Heart left ventricle (tissue), 16 donors: Measurements from ENCODE around the gene CTSE. TPM values are rescaled to one million over a fixed set of nuclear protein-coding genes. Genes with fewer than 3 reads are reported as not detected.

ENCODE experiments used
- ATAC-seq, 4 donors: fragments of 200-7000 bp; cut with Tn5 transposase; one replicate each; pipeline ENCODE4 v1.9.1; 2020 to 2022; ENCODE audit warnings: moderate library complexity in 4 of 4, mild to moderate bottlenecking in 3 of 4, moderate number of reproducible peaks in 1 of 4
- DNase-seq, 5 donors: peaks; one replicate each; pipeline ENCODE4 v3.0.0-alpha.2; 2020
- H3K27ac ChIP-seq, 12 donors: fragments of 200-600 bp; sonication (generic) in 4 of 12; one replicate each; pipeline versions ENCODE4 v1.5.0 to v1.8.0; 2016 to 2022; ENCODE audit warnings: mild to moderate bottlenecking in 2 of 12
- H3K27me3 ChIP-seq, 9 donors: fragments of 200-600 bp; sonication (generic) in 2 of 9; one replicate each; pipeline versions ENCODE4 v1.5.1 to v1.8.0; 2016 to 2022; ENCODE audit warnings: mild to moderate bottlenecking in 3 of 9
- H3K36me3 ChIP-seq, 9 donors: fragments of 200-600 bp; sonication (generic) in 2 of 9; one replicate each; pipeline versions ENCODE4 v1.5.0 to v1.8.0; 2018 to 2022; ENCODE audit warnings: mild to moderate bottlenecking in 2 of 9
- H3K4me1 ChIP-seq, 12 donors: fragments of 200-600 bp; sonication (generic) in 4 of 12; one replicate each; pipeline versions ENCODE4 v1.5.0 to v1.8.0; 2016 to 2022; ENCODE audit warnings: mild to moderate bottlenecking in 3 of 12
- H3K4me3 ChIP-seq, 12 donors: fragments of 200-600 bp; sonication (generic) in 4 of 12; one replicate each; pipeline versions ENCODE4 v1.5.0 to v1.8.0; 2017 to 2022; ENCODE audit warnings: mild to moderate bottlenecking in 9 of 12, moderate library complexity in 4 of 12
- H3K9me3 ChIP-seq, 12 donors: fragments of 200-600 bp; sonication (generic) in 4 of 12; one replicate each; pipeline versions ENCODE4 v1.5.0 to v1.8.0; 2016 to 2022; ENCODE audit warnings: mild to moderate bottlenecking in 1 of 12
- POLR2A ChIP-seq, 2 donors: fragments of 450-650 bp; IDR thresholded peaks; one replicate each; pipeline ENCODE4 v1.6.1; 2017; ENCODE audit warnings: antibody characterized with exemption in 2 of 2, mild to moderate bottlenecking in 2 of 2, moderate library complexity in 2 of 2
- WGBS, 4 donors: extraction: QIAGEN DNeasy Blood & Tissue Kit in 2 of 4; methylation state at CpG; one replicate each; pipeline versions ENCODE4 v1.1.5 to v1.1.7; 2013 to 2018; 5-methylcytosine and 5-hydroxymethylcytosine counted together
- intact Hi-C, 10 donors: fragments of 100-400 bp; cut with DNase I; formaldehyde crosslinking; loops; one replicate each; pipeline versions ENCODE4 v1.11.1 to v1.14.2; 2022
- polyA plus RNA-seq, 2 donors: library from polyadenylated mRNA; stranded (reverse); fragments of 200-250 nt; gene quantifications; one replicate each; pipeline ENCODE4 v1.2.3, GENCODE V29; 2013
- total RNA-seq, 9 donors: library from RNA; depleted of rRNA in 2 of 9; stranded (reverse); fragments of >200 nt in 2 of 9; fragmentation: NEBNext Ultra II Directional in 3 of 9; extraction: Animal tissue kit (Norgen Biotek cat#: 25700) in 3 of 9; gene quantifications; one replicate each; pipeline versions ENCODE4 v1.1.0 to v1.2.4, GENCODE V29; 2016 to 2023
- TF ChIP-seq, protein P1 (sequence below), 12 donors: fragments of 200-600 bp; sonication (generic) in 4 of 12; IDR thresholded peaks; one replicate each; pipeline versions ENCODE4 v1.5.0 to v1.8.0; 2018 to 2022; ENCODE audit warnings: antibody characterized with exemption in 12 of 12, mild to moderate bottlenecking in 5 of 12
- donor health status: ischemic (EF 13 %, LVEDD 7.1; RV severe dilation, severe dysfunction).
- donor health status: healthy with polysubstance abuse.
- donor health status: DM: no; HTN: yes; CAD: no.
- donor health status: DM: no; HTN: no; CAD: no.
- donor health status: ischemic (EF 25% LVEDD 6.9; RV normal size, moderate dysfunction).
- donor health status: ischemic (EF 25% LVEDD 5.7; RV mildly dilated, moderate dysfunction).
- donor health status: healthy.
- donor health status: DM: yes; HTN: yes; CAD: no.
- donor health status: ischemic (EF 35%, LVEDD 5.7; RV mildly dilated, moderate dysfunction).
- donor health status: nonischemic (EF 11% LVEDD 7.7; RV severe dilation, severe dysfunction).
- donor health status: DM: yes; HTN: yes; CAD: no.
- donor health status: PGD.
- donor health status: ischemic (EF 29% LVEDD 5.4; RV normal size, mild dysfunction).
- donor health status: nonischemic (EF 23%, LVEDD 6.1; RV moderate dilation, normal function).

The CTSE gene
- total and polyA plus RNA-seq, 11 donors, result 2.2 TPM; not detected in 10

- ATAC-seq, result no peak
- no peak overlapping the region for H3K4me3 ChIP-seq
- H3K9me3 ChIP-seq, result no peaks in the 10 kb centered on the region
- intact Hi-C loops, result loop anchor here in 1 of 10 donors (10.0 kb wide), 1 partner anchor 65 kb away; no protein-coding TSS in a partner anchor
- 42 to 51% (median 46%) methylated on average over 7 of the region's 7 CpGs for WGBS, 4 donors
- no peak overlapping the region for H3K27ac ChIP-seq
- no peaks in the 10 kb centered on the region for H3K36me3 ChIP-seq
- H3K27me3 ChIP-seq, result peaks cover 0 to 16% (median 4%) of the 10 kb centered on the region in 9 donors
- no peak for TF ChIP-seq POLR2A (IDR thresholded peaks at IDR 0.05)
- TF ChIP-seq, protein P1, sequence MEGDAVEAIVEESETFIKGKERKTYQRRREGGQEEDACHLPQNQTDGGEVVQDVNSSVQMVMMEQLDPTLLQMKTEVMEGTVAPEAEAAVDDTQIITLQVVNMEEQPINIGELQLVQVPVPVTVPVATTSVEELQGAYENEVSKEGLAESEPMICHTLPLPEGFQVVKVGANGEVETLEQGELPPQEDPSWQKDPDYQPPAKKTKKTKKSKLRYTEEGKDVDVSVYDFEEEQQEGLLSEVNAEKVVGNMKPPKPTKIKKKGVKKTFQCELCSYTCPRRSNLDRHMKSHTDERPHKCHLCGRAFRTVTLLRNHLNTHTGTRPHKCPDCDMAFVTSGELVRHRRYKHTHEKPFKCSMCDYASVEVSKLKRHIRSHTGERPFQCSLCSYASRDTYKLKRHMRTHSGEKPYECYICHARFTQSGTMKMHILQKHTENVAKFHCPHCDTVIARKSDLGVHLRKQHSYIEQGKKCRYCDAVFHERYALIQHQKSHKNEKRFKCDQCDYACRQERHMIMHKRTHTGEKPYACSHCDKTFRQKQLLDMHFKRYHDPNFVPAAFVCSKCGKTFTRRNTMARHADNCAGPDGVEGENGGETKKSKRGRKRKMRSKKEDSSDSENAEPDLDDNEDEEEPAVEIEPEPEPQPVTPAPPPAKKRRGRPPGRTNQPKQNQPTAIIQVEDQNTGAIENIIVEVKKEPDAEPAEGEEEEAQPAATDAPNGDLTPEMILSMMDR (IDR thresholded peaks at IDR 0.05), result no peak
- H3K4me1 ChIP-seq, result peaks cover 0 to 20% (median 0%) of the 10 kb centered on the region in 12 donors
- no peak for DNase-seq
Measured at GRCh38 chr1:206039046-206039973, 15.6 kb upstream of the CTSE start.

DNA sequence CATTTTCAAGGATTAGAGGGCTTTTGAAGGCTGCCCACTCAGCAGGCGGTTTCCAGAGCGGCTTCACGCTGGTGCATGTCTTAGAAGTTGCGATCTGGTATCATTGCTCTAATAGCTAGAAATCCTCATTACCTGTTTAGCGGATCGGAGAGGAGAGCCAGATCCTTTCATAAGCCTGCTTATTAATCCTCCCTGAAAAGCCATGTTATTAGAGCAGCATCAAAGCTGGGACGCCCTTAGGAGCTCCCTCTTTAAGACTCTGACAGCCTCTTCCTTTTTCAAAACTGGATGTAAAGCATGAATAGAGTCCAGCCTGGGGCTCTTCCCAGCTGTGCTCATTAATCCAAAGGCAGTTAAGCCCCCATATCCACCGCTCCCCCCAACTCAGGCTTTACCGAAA, 13.9 kb upstream of the CTSE start:
- DNase-seq (no peak), ATAC-seq (no peak)
- Histone ChIP-seq H3K36me3 (no peaks in the 10 kb centered on the region), H3K9me3 (no peaks in the 10 kb centered on the region), H3K27me3 (peaks cover 0 to 16% (median 2%) of the 10 kb centered on the region in 9 donors), H3K27ac (no peak overlapping the region), H3K4me3 (no peak overlapping the region), H3K4me1 (peaks cover 0 to 20% (median 0%) of the 10 kb centered on the region in 12 donors)
- 92 to 94% (median 93%) methylated on average over 9 of the region's 9 CpGs for WGBS, 4 donors
- no peak for TF ChIP-seq POLR2A (IDR thresholded peaks at IDR 0.05)
- TF ChIP-seq, protein P1 (IDR thresholded peaks at IDR 0.05), result no peak
- intact Hi-C loops, result loop anchor here in 1 of 10 donors (10.0 kb wide), 1 partner anchor 67 kb away; no protein-coding TSS in a partner anchor

GRCh38 chr1:206036663-206037455, 13.2 kb upstream of the CTSE start:
- Histone ChIP-seq H3K9me3 (no peaks in the 10 kb centered on the region), H3K27ac (no peak overlapping the region), H3K36me3 (no peaks in the 10 kb centered on the region), H3K27me3 (peaks cover 0 to 16% (median 2%) of the 10 kb centered on the region in 9 donors), H3K4me3 (no peak overlapping the region), H3K4me1 (peaks cover 0 to 20% (median 0%) of the 10 kb centered on the region in 12 donors)
- WGBS, 4 donors, result 12 to 22% (median 13%) methylated on average over 2 of the region's 2 CpGs
- TF ChIP-seq POLR2A (IDR thresholded peaks at IDR 0.05), result no peak
- TF ChIP-seq, protein P1 (IDR thresholded peaks at IDR 0.05), result no peak
- no peak for ATAC-seq
- intact Hi-C loops, result loop anchor here in 1 of 10 donors (10.0 kb wide), 1 partner anchor 68 kb away; no protein-coding TSS in a partner anchor
- DNase-seq, result no peak
